Uterus (tissue), 2 donors: ENCODE measurements around the gene FBXO3.

Source experiments
- POLR2A ChIP-seq, 2 donors: fragments of 450-650 bp; IDR thresholded peaks; one replicate each; pipeline ENCODE4 v1.6.1; 2016; ENCODE audit warnings: antibody characterized with exemption in 2 of 2, mild to moderate bottlenecking in 1 of 2, moderate library complexity in 1 of 2
- TF ChIP-seq, protein P1 (sequence below), 4 experiments: fragments of 200-600 bp in 2 of 4; fragments of 450-650 bp in 2 of 4; sonication (generic) in 2 of 4; IDR thresholded peaks; one replicate each; pipeline ENCODE4 v1.5.1; 2016 to 2019; ENCODE audit warnings: antibody characterized with exemption in 4 of 4, mild to moderate bottlenecking in 2 of 4, moderate library complexity in 1 of 4

DNA sequence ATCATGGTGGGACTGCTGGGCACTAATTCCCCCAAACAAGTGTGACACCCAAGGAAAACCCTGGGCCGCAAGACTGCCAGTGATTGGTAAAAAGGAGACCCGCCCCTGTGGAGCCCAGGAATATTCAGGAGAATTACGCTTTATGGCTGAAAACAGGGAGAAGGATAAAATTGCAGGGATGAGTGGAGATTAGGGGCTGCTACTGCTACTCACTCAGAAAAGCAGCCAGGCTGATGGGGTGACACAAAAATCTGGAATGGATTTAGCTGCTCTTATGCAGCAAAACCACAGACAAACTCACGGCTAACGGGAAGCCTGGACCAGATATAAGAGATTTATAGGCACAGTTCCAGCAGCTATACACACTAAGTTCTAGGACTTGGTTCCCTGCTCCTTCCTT lies 4.4 kb upstream of the FBXO3 start:
- no peak for TF ChIP-seq POLR2A (IDR thresholded peaks at IDR 0.05)
- TF ChIP-seq, protein P1, sequence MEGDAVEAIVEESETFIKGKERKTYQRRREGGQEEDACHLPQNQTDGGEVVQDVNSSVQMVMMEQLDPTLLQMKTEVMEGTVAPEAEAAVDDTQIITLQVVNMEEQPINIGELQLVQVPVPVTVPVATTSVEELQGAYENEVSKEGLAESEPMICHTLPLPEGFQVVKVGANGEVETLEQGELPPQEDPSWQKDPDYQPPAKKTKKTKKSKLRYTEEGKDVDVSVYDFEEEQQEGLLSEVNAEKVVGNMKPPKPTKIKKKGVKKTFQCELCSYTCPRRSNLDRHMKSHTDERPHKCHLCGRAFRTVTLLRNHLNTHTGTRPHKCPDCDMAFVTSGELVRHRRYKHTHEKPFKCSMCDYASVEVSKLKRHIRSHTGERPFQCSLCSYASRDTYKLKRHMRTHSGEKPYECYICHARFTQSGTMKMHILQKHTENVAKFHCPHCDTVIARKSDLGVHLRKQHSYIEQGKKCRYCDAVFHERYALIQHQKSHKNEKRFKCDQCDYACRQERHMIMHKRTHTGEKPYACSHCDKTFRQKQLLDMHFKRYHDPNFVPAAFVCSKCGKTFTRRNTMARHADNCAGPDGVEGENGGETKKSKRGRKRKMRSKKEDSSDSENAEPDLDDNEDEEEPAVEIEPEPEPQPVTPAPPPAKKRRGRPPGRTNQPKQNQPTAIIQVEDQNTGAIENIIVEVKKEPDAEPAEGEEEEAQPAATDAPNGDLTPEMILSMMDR (IDR thresholded peaks at IDR 0.05) = no peak
